ENCODE measurements around the gene PTPRT. TPM values are rescaled to one million over a fixed set of nuclear protein-coding genes. Genes with fewer than 3 reads are reported as not detected.

Gene PTPRT
- total RNA-seq, 1 donor from 2014 or later = not detected

DNA sequence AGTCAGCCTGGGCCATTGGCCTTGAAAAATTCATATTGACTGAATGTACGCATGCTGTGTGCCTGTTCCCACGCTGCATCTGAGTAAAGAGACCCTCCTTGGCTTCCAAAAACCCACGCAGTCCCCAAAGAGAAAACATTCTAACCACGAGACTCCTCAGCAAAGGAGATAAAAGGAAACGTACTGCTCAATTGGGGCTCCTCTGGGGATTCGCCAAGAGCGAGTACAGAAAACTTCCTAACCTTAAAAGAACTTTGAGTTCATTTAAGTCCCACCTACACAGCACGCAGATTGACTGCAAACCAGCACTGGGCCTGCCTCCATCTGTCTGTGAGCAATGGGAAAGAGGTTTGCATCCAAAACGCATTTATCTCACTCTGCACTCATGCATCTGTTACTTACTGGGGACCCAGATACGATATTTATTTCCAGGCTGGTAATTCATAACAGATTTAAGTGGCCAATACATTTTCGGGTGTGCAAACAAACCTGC, 1065.7 kb downstream of the PTPRT start:
- no peaks in the 10 kb centered on the region for H3K27me3 ChIP-seq
- no peak for TF ChIP-seq POLR2AphosphoS5 (IDR thresholded peaks at IDR 0.05; ENCODE audit: insufficient read depth in 1 of 2, low read depth in 1 of 2)
- no peak for TF ChIP-seq POLR2A (IDR thresholded peaks at IDR 0.05)
- TF ChIP-seq, protein P1, sequence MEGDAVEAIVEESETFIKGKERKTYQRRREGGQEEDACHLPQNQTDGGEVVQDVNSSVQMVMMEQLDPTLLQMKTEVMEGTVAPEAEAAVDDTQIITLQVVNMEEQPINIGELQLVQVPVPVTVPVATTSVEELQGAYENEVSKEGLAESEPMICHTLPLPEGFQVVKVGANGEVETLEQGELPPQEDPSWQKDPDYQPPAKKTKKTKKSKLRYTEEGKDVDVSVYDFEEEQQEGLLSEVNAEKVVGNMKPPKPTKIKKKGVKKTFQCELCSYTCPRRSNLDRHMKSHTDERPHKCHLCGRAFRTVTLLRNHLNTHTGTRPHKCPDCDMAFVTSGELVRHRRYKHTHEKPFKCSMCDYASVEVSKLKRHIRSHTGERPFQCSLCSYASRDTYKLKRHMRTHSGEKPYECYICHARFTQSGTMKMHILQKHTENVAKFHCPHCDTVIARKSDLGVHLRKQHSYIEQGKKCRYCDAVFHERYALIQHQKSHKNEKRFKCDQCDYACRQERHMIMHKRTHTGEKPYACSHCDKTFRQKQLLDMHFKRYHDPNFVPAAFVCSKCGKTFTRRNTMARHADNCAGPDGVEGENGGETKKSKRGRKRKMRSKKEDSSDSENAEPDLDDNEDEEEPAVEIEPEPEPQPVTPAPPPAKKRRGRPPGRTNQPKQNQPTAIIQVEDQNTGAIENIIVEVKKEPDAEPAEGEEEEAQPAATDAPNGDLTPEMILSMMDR (IDR thresholded peaks at IDR 0.05) = no peak
- no peak overlapping the region for H3K27ac ChIP-seq
- no peaks in the 10 kb centered on the region for H3K4me1 ChIP-seq
- no peaks in the 10 kb centered on the region for H3K9me3 ChIP-seq
- no peaks in the 10 kb centered on the region for H3K36me3 ChIP-seq
- DNase-seq (ENCODE audit: extremely low spot score in 2 of 2) = no peak
- no peak overlapping the region for H3K4me3 ChIP-seq
- intact Hi-C loops (cut with DNase I) = no loop called here

DNA sequence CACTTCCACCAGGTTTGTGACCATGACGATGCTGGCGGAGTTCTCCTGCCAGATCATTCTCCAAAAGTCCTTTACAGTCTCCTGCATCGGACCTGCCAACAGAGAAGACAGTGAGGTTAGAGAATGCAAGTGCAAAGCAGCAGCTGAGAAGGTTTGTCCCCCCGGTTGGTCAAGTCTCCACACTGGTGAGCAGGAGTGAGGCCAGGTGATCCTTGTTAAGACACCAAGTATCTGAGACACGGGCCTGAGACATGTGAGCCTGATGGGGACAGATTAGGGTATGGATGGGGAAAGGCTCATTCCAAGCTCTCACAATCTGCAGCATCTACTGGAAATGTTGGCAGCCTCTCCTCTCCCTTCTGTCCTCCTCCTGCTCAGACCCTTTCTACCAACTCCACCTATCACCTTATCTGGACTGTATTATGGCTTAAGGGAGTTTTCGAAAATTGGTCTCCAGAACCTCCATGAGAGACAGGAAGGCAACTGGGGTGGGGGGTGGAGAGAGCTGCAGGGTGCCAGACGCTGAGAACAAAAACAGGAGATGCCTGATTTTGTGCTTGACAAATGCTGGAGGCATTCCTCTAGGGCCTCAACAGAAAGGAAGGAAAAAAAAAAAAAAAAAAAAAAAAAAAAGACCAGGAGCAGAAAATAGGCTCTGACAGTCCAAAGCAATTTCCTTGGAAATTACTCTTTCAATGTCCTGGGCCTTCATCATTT, 1071.1 kb downstream of the PTPRT start:
- no peak for DNase-seq (ENCODE audit: extremely low spot score in 2 of 2)
- H3K27ac ChIP-seq = no peak overlapping the region
- no peaks in the 10 kb centered on the region for H3K36me3 ChIP-seq
- H3K4me3 ChIP-seq = no peak overlapping the region
- no peaks in the 10 kb centered on the region for H3K27me3 ChIP-seq
- TF ChIP-seq, protein P1 (IDR thresholded peaks at IDR 0.05) = no peak
- TF ChIP-seq POLR2AphosphoS5 (IDR thresholded peaks at IDR 0.05; ENCODE audit: insufficient read depth in 1 of 2, low read depth in 1 of 2) (no peak), POLR2A (IDR thresholded peaks at IDR 0.05) (no peak)
- H3K9me3 ChIP-seq = no peaks in the 10 kb centered on the region
- no peaks in the 10 kb centered on the region for H3K4me1 ChIP-seq
- intact Hi-C loops (cut with DNase I) = no loop called here

DNA sequence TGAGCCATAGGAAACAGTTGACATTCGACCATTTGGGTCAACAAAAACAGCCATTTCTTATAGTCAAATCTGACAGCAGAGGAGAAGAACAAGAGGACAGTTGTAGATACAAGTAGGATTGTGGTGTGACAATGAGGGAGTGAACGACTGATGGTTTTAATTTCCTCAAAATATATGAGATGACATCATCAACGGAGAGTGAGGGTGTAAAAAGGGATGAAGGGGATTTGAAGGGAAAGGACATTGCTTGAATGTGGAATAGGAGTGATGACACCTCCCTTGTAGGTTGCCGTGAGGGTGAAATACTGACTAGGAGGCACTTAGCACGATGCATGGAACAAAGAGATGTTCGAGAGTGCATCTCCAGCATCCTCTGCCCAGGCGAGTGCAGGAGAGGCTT, 1071.7 kb downstream of the PTPRT start:
- Histone ChIP-seq H3K9me3 (no peaks in the 10 kb centered on the region), H3K36me3 (no peaks in the 10 kb centered on the region), H3K27ac (no peak overlapping the region), H3K27me3 (no peaks in the 10 kb centered on the region), H3K4me1 (no peaks in the 10 kb centered on the region), H3K4me3 (no peak overlapping the region)
- intact Hi-C loops (cut with DNase I) = no loop called here
- no peak for DNase-seq (ENCODE audit: extremely low spot score in 2 of 2)
- TF ChIP-seq, protein P1 (IDR thresholded peaks at IDR 0.05) = no peak
- TF ChIP-seq POLR2AphosphoS5 (IDR thresholded peaks at IDR 0.05; ENCODE audit: insufficient read depth in 1 of 2, low read depth in 1 of 2) = no peak
- TF ChIP-seq POLR2A (IDR thresholded peaks at IDR 0.05) = no peak

DNA sequence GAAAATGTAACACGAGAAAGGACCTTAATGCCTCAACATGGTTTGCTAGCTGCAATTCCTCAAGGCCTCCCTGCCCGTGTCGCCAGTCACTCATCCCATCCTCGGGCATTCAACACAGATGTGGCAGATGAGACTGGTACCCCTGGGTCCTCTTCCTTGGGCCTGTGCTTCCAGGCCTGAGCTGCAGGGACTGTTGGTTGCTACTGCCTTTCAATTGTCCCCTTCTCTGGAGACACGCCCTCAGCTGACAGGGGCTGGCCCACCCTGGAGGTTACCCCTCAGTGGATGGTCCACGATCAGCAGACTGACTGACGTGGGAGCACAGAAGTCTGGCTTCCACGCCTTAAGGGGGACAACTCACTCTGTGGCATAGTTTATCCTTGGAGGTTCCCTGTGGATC, 1076.5 kb downstream of the PTPRT start:
- intact Hi-C loops (cut with DNase I) = no loop called here
- no peaks in the 10 kb centered on the region for H3K36me3 ChIP-seq
- no peaks in the 10 kb centered on the region for H3K4me1 ChIP-seq
- no peak overlapping the region for H3K27ac ChIP-seq
- H3K27me3 ChIP-seq = no peaks in the 10 kb centered on the region
- no peaks in the 10 kb centered on the region for H3K9me3 ChIP-seq
- TF ChIP-seq POLR2A (IDR thresholded peaks at IDR 0.05) = no peak
- TF ChIP-seq, protein P1 (IDR thresholded peaks at IDR 0.05) = no peak
- no peak for TF ChIP-seq POLR2AphosphoS5 (IDR thresholded peaks at IDR 0.05; ENCODE audit: insufficient read depth in 1 of 2, low read depth in 1 of 2)
- DNase-seq (ENCODE audit: extremely low spot score in 2 of 2) = no peak
- H3K4me3 ChIP-seq = no peak overlapping the region

DNA sequence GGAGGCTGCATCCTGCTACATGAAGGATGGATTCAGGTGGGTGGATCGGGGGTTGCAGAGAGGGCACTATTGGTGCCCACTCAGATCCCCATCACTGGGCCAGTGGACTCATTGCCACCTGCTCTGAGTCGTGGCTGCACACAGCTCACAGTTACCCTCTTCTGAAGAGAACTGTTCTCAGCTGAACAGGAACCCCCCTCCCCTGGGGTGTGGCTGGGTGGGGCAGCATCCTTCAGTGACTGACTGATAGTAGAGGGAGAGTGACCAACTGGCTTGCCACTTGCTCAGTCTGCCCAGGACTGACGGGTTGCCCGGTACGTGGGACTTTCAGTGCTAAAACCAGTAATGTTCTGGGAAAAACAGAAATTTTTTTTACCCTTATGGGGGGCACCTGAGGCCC, 1077.5 kb downstream of the PTPRT start:
- Histone ChIP-seq H3K27ac (no peak overlapping the region), H3K36me3 (no peaks in the 10 kb centered on the region), H3K9me3 (no peaks in the 10 kb centered on the region), H3K27me3 (no peaks in the 10 kb centered on the region), H3K4me1 (no peaks in the 10 kb centered on the region), H3K4me3 (no peak overlapping the region)
- TF ChIP-seq, protein P1 (IDR thresholded peaks at IDR 0.05) = no peak
- TF ChIP-seq POLR2AphosphoS5 (IDR thresholded peaks at IDR 0.05; ENCODE audit: insufficient read depth in 1 of 2, low read depth in 1 of 2) (no peak), POLR2A (IDR thresholded peaks at IDR 0.05) (no peak)
- DNase-seq (ENCODE audit: extremely low spot score in 2 of 2) = no peak
- intact Hi-C loops (cut with DNase I) = no loop called here
